ENCODE measurements around the gene ABLIM1.

- TF ChIP-seq CTCF (IDR thresholded peaks at IDR 0.05) = no peak
- no peak for TF ChIP-seq POLR2A (IDR thresholded peaks at IDR 0.05)
Measured at GRCh38 chr10:114521255-114521654, 136.8 kb downstream of the ABLIM1 start.
